Hepatocyte (in vitro differentiated cells): ENCODE measurements around the gene COPS3. TPM values are rescaled to one million over a fixed set of nuclear protein-coding genes. Genes with fewer than 3 reads are reported as not detected.

Source experiments
- DNase-seq: peaks from one replicate; pipeline ENCODE4 v3.0.0-alpha.2; 2016; ENCODE audit warnings: low spot score
- H2AFZ ChIP-seq: fragments of 200-600 bp; sonication (generic); 2 replicates; pipeline ENCODE4 v1.6.0; 2016; ENCODE audit warnings: antibody characterized with exemption, mild to moderate bottlenecking
- H3K27ac ChIP-seq: fragments of 200-600 bp; sonication (generic); 2 replicates; pipeline ENCODE4 v1.5.1; 2016; ENCODE audit warnings: mild to moderate bottlenecking
- H3K27me3 ChIP-seq: fragments of 200-600 bp; sonication (generic); 2 replicates; pipeline ENCODE4 v1.6.1; 2016
- H3K36me3 ChIP-seq: fragments of 200-600 bp; sonication (generic); replicated peaks from 2 replicates; pipeline ENCODE4 v1.5.1; 2016; ENCODE audit warnings: low read depth; ENCODE audit not compliant: insufficient read depth
- H3K4me1 ChIP-seq: fragments of 200-600 bp; sonication (generic); 2 replicates; pipeline ENCODE4 v1.5.1; 2016; ENCODE audit warnings: mild to moderate bottlenecking, moderate library complexity; ENCODE audit not compliant: insufficient read depth
- H3K4me2 ChIP-seq: fragments of 200-600 bp; sonication (generic); 2 replicates; pipeline ENCODE4 v1.6.0; 2016
- H3K4me3 ChIP-seq: fragments of 200-600 bp; sonication (generic); 2 replicates; pipeline ENCODE4 v1.5.1; 2016; ENCODE audit warnings: mild to moderate bottlenecking
- H3K79me2 ChIP-seq: fragments of 200-600 bp; sonication (generic); 2 replicates; pipeline ENCODE4 v1.6.0; 2017; ENCODE audit warnings: mild to moderate bottlenecking
- H3K9me2 ChIP-seq: fragments of 200-600 bp; sonication (generic); replicated peaks from 2 replicates; pipeline ENCODE4 v1.6.0; 2017; ENCODE audit warnings: mild to moderate bottlenecking; ENCODE audit not compliant: insufficient read depth
- H3K9me3 ChIP-seq: fragments of 200-600 bp; sonication (generic); 2 replicates; pipeline ENCODE4 v1.5.1; 2016; ENCODE audit warnings: low read depth, mild to moderate bottlenecking
- H4K20me1 ChIP-seq: fragments of 200-600 bp; sonication (generic); 2 replicates; pipeline ENCODE4 v1.6.0; 2016; ENCODE audit warnings: mild to moderate bottlenecking; ENCODE audit not compliant: insufficient read depth, poor library complexity, severe bottlenecking
- CTCF ChIP-seq: fragments of 200-600 bp; sonication (generic); IDR thresholded peaks from 2 replicates; pipeline ENCODE4 v1.5.1; 2016; ENCODE audit warnings: antibody characterized with exemption, mild to moderate bottlenecking; ENCODE audit not compliant: poor library complexity
- EZH2 ChIP-seq: fragments of 200-600 bp; sonication (generic); IDR thresholded peaks from 2 replicates; pipeline ENCODE4 v1.6.1; 2016; ENCODE audit warnings: antibody characterized with exemption, mild to moderate bottlenecking, borderline replicate concordance
- EZH2phosphoT487 ChIP-seq: fragments of 200-600 bp; sonication (generic); IDR thresholded peaks from one replicate; pipeline ENCODE4 v1.6.1; 2018; ENCODE audit warnings: antibody characterized with exemption, mild to moderate bottlenecking, low read depth, moderate library complexity; ENCODE audit not compliant: unreplicated experiment, severe bottlenecking
- WGBS: methylation state at CpG from one replicate; pipeline ENCODE4 v1.1.6; 2016; ENCODE audit warnings: low lambda C conversion rate; ENCODE audit errors: missing lambda C conversion rate; 5-methylcytosine and 5-hydroxymethylcytosine counted together
- polyA plus RNA-seq: library from polyadenylated mRNA; unstranded; fragments of >200 nt; fragmentation: Nextera tagmentation; extraction: Ambion mirVana; gene quantifications from 2 replicates; pipeline ENCODE4 v1.2.1, GENCODE V29; 2016
- total RNA-seq: library from RNA; depleted of rRNA; stranded (reverse); fragments of >200 nt; gene quantifications from 2 replicates; pipeline ENCODE4 v1.2.3, GENCODE V29; 2014

The COPS3 gene
- total RNA-seq (69.1 and 69.5 TPM in 2 replicates), polyA plus RNA-seq (56.4 and 62.9 TPM in 2 replicates)

DNA sequence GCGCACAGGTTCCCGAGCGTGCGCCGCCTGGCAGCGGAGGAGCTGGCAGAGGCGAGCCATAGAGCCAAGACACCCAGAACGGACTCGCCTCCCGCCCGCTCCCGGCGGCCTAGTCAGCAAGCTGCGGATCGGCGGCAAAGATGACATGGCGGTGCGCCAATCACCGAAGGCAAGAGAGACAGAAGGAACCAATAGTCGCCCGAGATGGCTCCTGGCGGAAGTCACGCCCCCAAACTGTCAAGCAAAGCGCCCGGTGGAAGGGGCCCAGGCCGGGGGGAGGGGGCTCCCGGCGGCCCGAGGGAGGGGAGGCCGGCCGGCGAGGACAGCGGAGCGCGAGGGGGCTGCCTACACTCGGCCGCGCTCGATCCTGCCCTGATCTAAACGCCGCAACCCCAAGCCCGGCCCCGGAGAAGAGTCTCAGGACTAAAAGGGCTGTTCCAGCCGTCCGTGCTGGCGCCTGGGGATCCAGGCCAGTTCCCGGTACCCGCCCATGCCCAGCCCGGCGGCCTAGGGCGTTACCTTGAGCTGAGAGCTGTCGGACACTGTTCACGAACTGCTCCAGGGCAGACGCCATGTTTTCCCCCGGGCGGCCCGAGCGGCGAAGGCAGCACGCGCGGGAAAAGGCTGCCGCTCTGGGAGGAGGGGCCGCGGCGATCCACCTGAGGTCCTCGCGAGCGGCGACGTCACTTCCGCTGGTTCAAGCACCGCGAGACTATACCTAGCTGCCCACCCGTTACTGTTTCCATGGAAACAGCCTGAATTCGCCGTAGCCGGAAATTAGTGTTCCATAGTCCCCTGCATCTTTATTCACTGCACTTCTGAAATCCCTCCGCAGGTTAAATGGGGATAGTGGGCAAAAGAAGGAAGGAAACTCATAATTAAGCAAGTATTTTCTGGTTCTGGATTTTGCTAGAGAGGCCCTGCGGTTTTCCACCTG, at the start of gene COPS3:
Gene COPS3, minus strand, starts transcription at position 634 of the 937 bp plus-strand sequence. Its CDS starts 60 bp downstream, at position 574.
- H3K36me3 ChIP-seq, result no peaks in the 10 kb centered on the region
- peak within 1 kb of the TSS; percentile 65 for H3K4me3 ChIP-seq
- H3K9me2 ChIP-seq, result no peaks in the 10 kb centered on the region
- peaks cover 45% of the 10 kb centered on the region for H3K79me2 ChIP-seq
- H3K4me1 ChIP-seq, result peaks cover 17% of the 10 kb centered on the region
- TF ChIP-seq EZH2phosphoT487, result no peak
- whole genome bisulfite sequencing, result under 1% methylated on average over 62 of the region's 80 CpGs
- H3K27me3 ChIP-seq, result no peaks in the 10 kb centered on the region
- H3K9me3 ChIP-seq, result no peaks in the 10 kb centered on the region
- H3K4me2 ChIP-seq, result peak within 1 kb of the TSS; percentile 92
- peak; percentile 99 for DNase-seq
- peak within 1 kb of the TSS; percentile 95 for H3K27ac ChIP-seq
- peak within 1 kb of the TSS; percentile 90 for H2AFZ ChIP-seq
- peaks cover 39% of the 10 kb centered on the region for H4K20me1 ChIP-seq

DNA sequence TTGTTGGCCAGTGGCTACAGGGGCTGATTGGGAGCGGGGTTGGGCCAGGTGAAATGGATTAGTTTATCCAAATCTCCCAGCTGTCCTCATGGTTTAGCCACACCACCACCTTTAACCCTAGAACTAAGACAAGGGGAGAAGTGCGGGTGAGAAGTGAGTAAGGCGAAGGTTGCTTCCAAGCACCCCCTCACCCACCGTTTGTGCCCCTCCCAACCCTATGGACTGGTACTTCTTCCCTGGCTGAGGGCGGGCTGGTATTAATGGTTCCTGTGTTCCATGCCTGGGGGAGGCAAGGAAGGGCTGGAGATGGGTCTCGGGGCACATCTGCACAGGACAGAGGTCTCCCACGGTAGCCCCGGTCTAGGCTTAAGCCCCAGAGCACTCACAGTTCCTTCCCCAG, 47.2 kb upstream of the COPS3 start:
- Histone ChIP-seq H3K4me1 (no peaks in the 10 kb centered on the region), H2AFZ (no peak overlapping the region), H3K4me3 (no peak overlapping the region), H3K9me2 (no peaks in the 10 kb centered on the region), H3K27me3 (no peaks in the 10 kb centered on the region), H3K79me2 (no peaks in the 10 kb centered on the region), H3K4me2 (no peak overlapping the region), H3K36me3 (no peaks in the 10 kb centered on the region), H3K27ac (no peak overlapping the region), H4K20me1 (no peaks in the 10 kb centered on the region), H3K9me3 (no peaks in the 10 kb centered on the region)
- no peak for DNase-seq
- 78% methylated on average over 8 of the region's 8 CpGs for WGBS
- TF ChIP-seq EZH2phosphoT487 (no peak), EZH2 (no peak), CTCF (no peak)

DNA sequence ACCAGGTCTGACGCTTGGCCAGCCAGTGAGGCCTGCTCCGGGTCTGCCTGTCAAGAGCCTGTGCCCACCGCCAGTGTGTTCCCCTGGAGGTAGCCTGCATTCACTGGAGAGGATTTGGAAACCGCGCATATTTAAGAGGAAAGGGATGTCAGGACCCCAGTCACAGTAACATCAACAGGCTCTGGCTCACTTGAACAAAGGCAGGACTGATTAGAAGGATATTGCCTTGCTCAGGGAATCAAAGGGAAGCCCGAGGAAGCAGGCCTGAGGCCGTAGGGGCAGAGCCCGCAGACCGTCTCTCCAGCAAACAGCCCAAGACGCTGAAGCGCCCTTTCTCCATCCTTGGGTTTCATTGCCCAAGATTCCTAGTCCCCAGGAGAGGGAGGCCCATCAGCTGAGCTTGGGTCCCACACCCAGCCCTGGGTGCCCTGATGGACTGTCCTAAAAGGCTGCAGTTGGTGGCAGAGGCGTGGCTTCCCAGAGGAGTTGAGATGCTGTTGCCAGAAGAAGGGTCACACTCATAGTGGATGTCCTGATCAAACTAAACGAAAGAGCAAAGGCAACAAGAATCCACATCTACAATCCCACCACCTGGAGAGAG, 45.3 kb upstream of the COPS3 start:
- H3K36me3 ChIP-seq, result no peaks in the 10 kb centered on the region
- H3K79me2 ChIP-seq, result no peaks in the 10 kb centered on the region
- no peaks in the 10 kb centered on the region for H4K20me1 ChIP-seq
- H3K27ac ChIP-seq, result no peak overlapping the region
- no peak for DNase-seq
- no peaks in the 10 kb centered on the region for H3K9me2 ChIP-seq
- H3K27me3 ChIP-seq, result no peaks in the 10 kb centered on the region
- no peaks in the 10 kb centered on the region for H3K4me1 ChIP-seq
- H3K4me2 ChIP-seq, result no peak overlapping the region
- H3K9me3 ChIP-seq, result no peaks in the 10 kb centered on the region
- TF ChIP-seq EZH2phosphoT487 (no peak), EZH2 (no peak), CTCF (no peak)
- H3K4me3 ChIP-seq, result no peak overlapping the region
- H2AFZ ChIP-seq, result no peak overlapping the region
- WGBS, result 88% methylated on average over 13 of the region's 13 CpGs

- Histone ChIP-seq H3K4me2 (no peak overlapping the region), H3K79me2 (no peaks in the 10 kb centered on the region), H3K36me3 (no peaks in the 10 kb centered on the region), H3K4me1 (no peaks in the 10 kb centered on the region), H2AFZ (no peak overlapping the region), H3K9me3 (no peaks in the 10 kb centered on the region), H3K4me3 (no peak overlapping the region), H4K20me1 (no peaks in the 10 kb centered on the region), H3K27me3 (no peaks in the 10 kb centered on the region), H3K9me2 (no peaks in the 10 kb centered on the region), H3K27ac (no peak overlapping the region)
- no peak for DNase-seq
- no peak for TF ChIP-seq CTCF
- no peak for TF ChIP-seq EZH2
- no peak for TF ChIP-seq EZH2phosphoT487
- 93% methylated on average over 9 of the region's 9 CpGs for WGBS
Measured at GRCh38 chr17:17325816-17326215, 44.8 kb upstream of the COPS3 start.
